Erythroblast (primary cell): ENCODE data around the gene PDE7B.

Experiments used
- GATA1 ChIP-seq: IDR thresholded peaks from 2 replicates; pipeline ENCODE4 v1.6.1; 2011; ENCODE audit warnings: low read depth, mild to moderate bottlenecking, control low read depth, low read length, moderate library complexity
- POLR2A ChIP-seq: IDR thresholded peaks from 2 replicates; pipeline ENCODE4 v1.6.1; 2011; ENCODE audit warnings: mild to moderate bottlenecking, low read length

DNA sequence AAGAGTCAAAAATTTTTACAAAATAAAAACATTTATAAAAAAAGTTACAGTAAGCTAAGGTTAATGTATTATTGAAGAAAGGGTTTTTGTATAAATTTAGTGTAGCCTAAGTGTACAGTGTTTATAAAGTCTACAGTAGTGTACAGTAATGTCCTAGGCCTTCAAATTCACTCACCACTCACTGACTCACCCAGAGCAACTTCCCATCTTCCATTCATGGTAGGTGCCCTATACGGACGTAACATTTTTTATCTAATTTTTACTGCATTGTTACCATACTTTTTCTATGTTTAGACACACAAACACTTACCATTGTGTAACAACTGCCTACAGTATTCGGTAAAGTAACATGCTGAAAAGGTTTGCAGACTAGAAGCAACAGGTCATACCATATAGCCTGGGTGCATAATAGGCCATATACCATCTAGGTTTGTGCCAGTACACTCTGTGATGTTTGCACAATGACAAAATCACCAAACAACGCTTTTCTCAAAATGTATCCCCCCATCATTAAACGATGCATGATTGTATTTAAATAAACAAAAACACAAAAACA, 392.6 kb downstream of the PDE7B start:
- no peak for TF ChIP-seq POLR2A
- no peak for TF ChIP-seq GATA1
